K562 (cell line): Measurements from ENCODE around the gene SLAMF8.

Experiments
- TGIF2 ChIP-seq: sonication (generic); formaldehyde crosslinking; IDR thresholded peaks from 2 replicates; pipeline ENCODE4 v1.8.1; 2022; ENCODE audit warnings: mild to moderate bottlenecking, missing genetic modification reagents, moderate library complexity
- ZNF512 ChIP-seq: IDR thresholded peaks from 2 replicates; pipeline ENCODE4 v1.6.1; 2016; ENCODE audit warnings: missing genetic modification characterization, missing compliant biosample characterization

- no peak for TF ChIP-seq TGIF2 (CRISPR knock-in tag)
- TF ChIP-seq ZNF512 (tag), result no peak
These were observed 29.0 kb downstream of the SLAMF8 start for GRCh38 chr1:159855709-159856108.
